HUES6 (cell line): ENCODE measurements around the gene DYSF.

Experiments used
- H3K27ac ChIP-seq: 2 replicates; pipeline ENCODE4 v1.7.0; 2013; ENCODE audit warnings: low read depth, mild to moderate bottlenecking, low read length, inconsistent platforms
- H3K27me3 ChIP-seq: 2 replicates; pipeline ENCODE4 v1.6.1; 2013; ENCODE audit warnings: low read length; ENCODE audit not compliant: control insufficient read depth, insufficient read depth
- H3K36me3 ChIP-seq: 2 replicates; pipeline ENCODE4 v1.6.1; 2013; ENCODE audit warnings: low read length; ENCODE audit not compliant: control insufficient read depth, insufficient read depth
- H3K4me1 ChIP-seq: 2 replicates; pipeline ENCODE4 v1.6.1; 2013; ENCODE audit warnings: low read length; ENCODE audit not compliant: control insufficient read depth, insufficient read depth
- H3K4me3 ChIP-seq: 2 replicates; pipeline ENCODE4 v1.5.1; 2013; ENCODE audit warnings: low read depth, low read length
- H3K9ac ChIP-seq: one replicate; pipeline ENCODE4 v1.6.1; 2013; ENCODE audit warnings: mild to moderate bottlenecking, low read length
- H3K9me3 ChIP-seq: 2 replicates; pipeline ENCODE4 v1.6.1; 2013; ENCODE audit warnings: low read depth, low read length; ENCODE audit not compliant: control insufficient read depth, insufficient read depth

The DYSF gene

GRCh38 chr2:71697106-71698004 lies 244.0 kb downstream of the DYSF start:
- no peak overlapping the region for H3K27ac ChIP-seq
- H3K9me3 ChIP-seq = peaks cover 9% of the 10 kb centered on the region
- H3K27me3 ChIP-seq = 0 out of 2 replicates have a peak, but pooled peaks cover 2% of the 10 kb centered on the region
- no peak overlapping the region for H3K4me3 ChIP-seq
- peaks cover 34% of the 10 kb centered on the region for H3K4me1 ChIP-seq
- H3K36me3 ChIP-seq = no peaks in the 10 kb centered on the region
- H3K9ac ChIP-seq = no peak overlapping the region

GRCh38 chr2:71699428-71699827 lies 246.1 kb downstream of the DYSF start:
- H3K9me3 ChIP-seq = peaks cover 9% of the 10 kb centered on the region
- H3K27ac ChIP-seq = no peak overlapping the region
- H3K27me3 ChIP-seq = peaks cover 3% of the 10 kb centered on the region; the same call in 1 of the 2 replicates

GRCh38 chr2:71700041-71700657 lies 246.8 kb downstream of the DYSF start:
- peaks cover 9% of the 10 kb centered on the region for H3K9me3 ChIP-seq
- no peak overlapping the region for H3K4me3 ChIP-seq
- H3K9ac ChIP-seq = no peak overlapping the region
- H3K27me3 ChIP-seq = peaks cover 3% of the 10 kb centered on the region; the same call in 1 of the 2 replicates
- H3K27ac ChIP-seq = no peak overlapping the region
- H3K4me1 ChIP-seq = peaks cover 11% of the 10 kb centered on the region
- H3K36me3 ChIP-seq = no peaks in the 10 kb centered on the region

More at GRCh38 chr2:71699428-71699827, 246.1 kb downstream of the DYSF start:
- Histone ChIP-seq H3K4me3 (no peak overlapping the region), H3K4me1 (peaks cover 18% of the 10 kb centered on the region), H3K9ac (no peak overlapping the region), H3K36me3 (no peaks in the 10 kb centered on the region)

GRCh38 chr2:71700658-71701397 lies 247.5 kb downstream of the DYSF start:
- Histone ChIP-seq H3K4me1 (peaks cover 5% of the 10 kb centered on the region; the same call in 1 of the 2 replicates), H3K9me3 (peaks cover 9% of the 10 kb centered on the region), H3K27me3 (peaks cover 3% of the 10 kb centered on the region; the same call in 1 of the 2 replicates), H3K4me3 (no peak overlapping the region), H3K36me3 (no peaks in the 10 kb centered on the region), H3K9ac (peak overlapping the region; percentile 28), H3K27ac (no peak overlapping the region)

GRCh38 chr2:71702071-71702970 lies 249.0 kb downstream of the DYSF start:
- H3K9me3 ChIP-seq = peaks cover 9% of the 10 kb centered on the region
- no peaks in the 10 kb centered on the region for H3K4me1 ChIP-seq
- H3K27ac ChIP-seq = no peak overlapping the region
- peaks cover 3% of the 10 kb centered on the region; the same call in 1 of the 2 replicates for H3K27me3 ChIP-seq
- no peak overlapping the region for H3K4me3 ChIP-seq
- no peaks in the 10 kb centered on the region for H3K36me3 ChIP-seq
- H3K9ac ChIP-seq = no peak overlapping the region

- H3K4me1 ChIP-seq = no peaks in the 10 kb centered on the region
- H3K9ac ChIP-seq = no peak overlapping the region
- H3K27ac ChIP-seq = no peak overlapping the region
- no peaks in the 10 kb centered on the region for H3K36me3 ChIP-seq
- peaks cover 3% of the 10 kb centered on the region; the same call in 1 of the 2 replicates for H3K27me3 ChIP-seq
- peaks cover 4% of the 10 kb centered on the region for H3K9me3 ChIP-seq
- H3K4me3 ChIP-seq = no peak overlapping the region
Observed at GRCh38 chr2:71702971-71703898, 249.9 kb downstream of the DYSF start.

GRCh38 chr2:71704131-71704561 lies 250.8 kb downstream of the DYSF start:
- Histone ChIP-seq H3K27ac (no peak overlapping the region), H3K4me1 (no peaks in the 10 kb centered on the region), H3K9me3 (no peaks in the 10 kb centered on the region), H3K27me3 (peaks cover 3% of the 10 kb centered on the region; the same call in 1 of the 2 replicates), H3K9ac (no peak overlapping the region), H3K4me3 (no peak overlapping the region), H3K36me3 (no peaks in the 10 kb centered on the region)

GRCh38 chr2:71704688-71705087 lies 251.3 kb downstream of the DYSF start:
- H3K9ac ChIP-seq = no peak overlapping the region
- H3K36me3 ChIP-seq = no peaks in the 10 kb centered on the region
- no peaks in the 10 kb centered on the region for H3K9me3 ChIP-seq
- no peak overlapping the region for H3K4me3 ChIP-seq
- H3K27me3 ChIP-seq = peaks cover 3% of the 10 kb centered on the region; the same call in 1 of the 2 replicates
- H3K4me1 ChIP-seq = no peaks in the 10 kb centered on the region
- H3K27ac ChIP-seq = no peak overlapping the region

GRCh38 chr2:71705171-71705960 lies 252.0 kb downstream of the DYSF start:
- Histone ChIP-seq H3K9me3 (no peaks in the 10 kb centered on the region), H3K4me3 (no peak overlapping the region), H3K27ac (no peak overlapping the region), H3K4me1 (no peaks in the 10 kb centered on the region), H3K36me3 (no peaks in the 10 kb centered on the region), H3K27me3 (peaks cover 3% of the 10 kb centered on the region; the same call in 1 of the 2 replicates), H3K9ac (no peak overlapping the region)
